ENCODE data around the gene TMEM51. TPM values are rescaled to one million over a fixed set of nuclear protein-coding genes. Genes with fewer than 3 reads are reported as not detected.

Gene TMEM51
- total and polyA plus RNA-seq, 9 donors = 5.0 to 12.1 (median 8.0) TPM

- Histone ChIP-seq H3K36me3 (ENCODE audit: control insufficient read depth, insufficient read depth, low read length) (no peaks in the 10 kb centered on the region), H3K27me3 (ENCODE audit: control insufficient read depth, insufficient read depth, low read length) (peaks cover 7% of the 10 kb centered on the region), H3K4me3 (ENCODE audit: low read length) (no peak overlapping the region), H3K4me1 (ENCODE audit: control insufficient read depth, insufficient read depth, low read length) (peaks cover 19% of the 10 kb centered on the region), H3K9me3 (replicated peaks; ENCODE audit: control insufficient read depth, low read depth, low read length) (no peaks in the 10 kb centered on the region), H3K27ac (ENCODE audit: low read length) (no peak overlapping the region)
- WGBS (ENCODE audit: insufficient coverage) = 68% methylated on average over 3 of the region's 7 CpGs
- no peak for DNase-seq
These were observed 89.2 kb downstream of the TMEM51 start for GRCh38 chr1:15242766-15243165.

- DNase-seq = no peak
- Histone ChIP-seq H3K36me3 (ENCODE audit: control insufficient read depth, insufficient read depth, low read length) (no peaks in the 10 kb centered on the region), H3K4me3 (ENCODE audit: low read length) (no peak overlapping the region), H3K27me3 (ENCODE audit: control insufficient read depth, insufficient read depth, low read length) (peaks cover 10% of the 10 kb centered on the region), H3K27ac (ENCODE audit: low read length) (no peak overlapping the region), H3K4me1 (ENCODE audit: control insufficient read depth, insufficient read depth, low read length) (peaks cover 19% of the 10 kb centered on the region), H3K9me3 (replicated peaks; ENCODE audit: control insufficient read depth, low read depth, low read length) (no peaks in the 10 kb centered on the region)
- 54% methylated on average over 6 of the region's 10 CpGs for WGBS (ENCODE audit: insufficient coverage)
These were observed 89.9 kb downstream of the TMEM51 start for GRCh38 chr1:15243275-15244043.

- Histone ChIP-seq H3K27ac (ENCODE audit: low read length) (no peak overlapping the region), H3K9me3 (replicated peaks; ENCODE audit: control insufficient read depth, low read depth, low read length) (no peaks in the 10 kb centered on the region), H3K4me3 (ENCODE audit: low read length) (no peak overlapping the region), H3K36me3 (ENCODE audit: control insufficient read depth, insufficient read depth, low read length) (no peaks in the 10 kb centered on the region), H3K27me3 (ENCODE audit: control insufficient read depth, insufficient read depth, low read length) (peaks cover 12% of the 10 kb centered on the region), H3K4me1 (ENCODE audit: control insufficient read depth, insufficient read depth, low read length) (peaks cover 19% of the 10 kb centered on the region)
- no peak for DNase-seq
- 100% methylated on average over 1 of the region's 5 CpGs for WGBS (ENCODE audit: insufficient coverage)
These were observed 91.3 kb downstream of the TMEM51 start for GRCh38 chr1:15244813-15245212.

GRCh38 chr1:15245593-15246360 lies 92.2 kb downstream of the TMEM51 start:
- Histone ChIP-seq H3K4me1 (ENCODE audit: control insufficient read depth, insufficient read depth, low read length) (peaks cover 19% of the 10 kb centered on the region), H3K36me3 (ENCODE audit: control insufficient read depth, insufficient read depth, low read length) (no peaks in the 10 kb centered on the region), H3K4me3 (ENCODE audit: low read length) (no peak overlapping the region), H3K27ac (ENCODE audit: low read length) (peak overlapping the region; percentile 16), H3K9me3 (replicated peaks; ENCODE audit: control insufficient read depth, low read depth, low read length) (no peaks in the 10 kb centered on the region), H3K27me3 (ENCODE audit: control insufficient read depth, insufficient read depth, low read length) (peaks cover 12% of the 10 kb centered on the region)
- 26% methylated on average over 2 of the region's 11 CpGs for WGBS (ENCODE audit: insufficient coverage)
- peak; percentile 53 for DNase-seq

- DNase-seq = peak; percentile 44
- no peaks in the 10 kb centered on the region for H3K36me3 ChIP-seq (ENCODE audit: control insufficient read depth, insufficient read depth, low read length)
- no peaks in the 10 kb centered on the region for H3K9me3 ChIP-seq (replicated peaks; ENCODE audit: control insufficient read depth, low read depth, low read length)
- WGBS (ENCODE audit: insufficient coverage) = 3% methylated on average over 47 of the region's 55 CpGs
- peaks cover 19% of the 10 kb centered on the region for H3K4me1 ChIP-seq (ENCODE audit: control insufficient read depth, insufficient read depth, low read length)
- peaks cover 15% of the 10 kb centered on the region for H3K27me3 ChIP-seq (ENCODE audit: control insufficient read depth, insufficient read depth, low read length)
- H3K27ac ChIP-seq (ENCODE audit: low read length) = peak within 1 kb of the TSS; percentile 16
- H3K4me3 ChIP-seq (ENCODE audit: low read length) = peak within 1 kb of the TSS; percentile 18
These were observed 93.5 kb downstream of the TMEM51 start, which contains the start of gene FHAD1 for GRCh38 chr1:15246960-15247614. Gene FHAD1, plus strand, starts transcription at chr1:15247223. Its CDS starts 4,562 bp downstream, at chr1:15251785.

- Histone ChIP-seq H3K4me1 (ENCODE audit: control insufficient read depth, insufficient read depth, low read length) (peaks cover 19% of the 10 kb centered on the region), H3K36me3 (ENCODE audit: control insufficient read depth, insufficient read depth, low read length) (no peaks in the 10 kb centered on the region), H3K4me3 (ENCODE audit: low read length) (no peak overlapping the region), H3K27me3 (ENCODE audit: control insufficient read depth, insufficient read depth, low read length) (peaks cover 16% of the 10 kb centered on the region), H3K9me3 (replicated peaks; ENCODE audit: control insufficient read depth, low read depth, low read length) (no peaks in the 10 kb centered on the region), H3K27ac (ENCODE audit: low read length) (no peak overlapping the region)
- WGBS (ENCODE audit: insufficient coverage) = 90% methylated on average over 3 of the region's 4 CpGs
- no peak for DNase-seq
These were observed 94.7 kb downstream of the TMEM51 start for GRCh38 chr1:15248216-15248615.

GRCh38 chr1:15249081-15249480 lies 95.5 kb downstream of the TMEM51 start:
- Histone ChIP-seq H3K9me3 (replicated peaks; ENCODE audit: control insufficient read depth, low read depth, low read length) (no peaks in the 10 kb centered on the region), H3K4me3 (ENCODE audit: low read length) (no peak overlapping the region), H3K27ac (ENCODE audit: low read length) (no peak overlapping the region), H3K4me1 (ENCODE audit: control insufficient read depth, insufficient read depth, low read length) (peaks cover 19% of the 10 kb centered on the region), H3K36me3 (ENCODE audit: control insufficient read depth, insufficient read depth, low read length) (no peaks in the 10 kb centered on the region), H3K27me3 (ENCODE audit: control insufficient read depth, insufficient read depth, low read length) (peaks cover 16% of the 10 kb centered on the region)
- DNase-seq = no peak
- WGBS (ENCODE audit: insufficient coverage) = 40% methylated on average over 4 of the region's 5 CpGs

- H3K27ac ChIP-seq (ENCODE audit: low read length) = no peak overlapping the region
- H3K36me3 ChIP-seq (ENCODE audit: control insufficient read depth, insufficient read depth, low read length) = no peaks in the 10 kb centered on the region
- 66% methylated on average over 7 of the region's 14 CpGs for WGBS (ENCODE audit: insufficient coverage)
- H3K27me3 ChIP-seq (ENCODE audit: control insufficient read depth, insufficient read depth, low read length) = peaks cover 12% of the 10 kb centered on the region
- no peak for DNase-seq
- H3K9me3 ChIP-seq (replicated peaks; ENCODE audit: control insufficient read depth, low read depth, low read length) = no peaks in the 10 kb centered on the region
- H3K4me1 ChIP-seq (ENCODE audit: control insufficient read depth, insufficient read depth, low read length) = peaks cover 4% of the 10 kb centered on the region
- no peak overlapping the region for H3K4me3 ChIP-seq (ENCODE audit: low read length)
These were observed 98.6 kb downstream of the TMEM51 start for GRCh38 chr1:15251857-15252835.

- Histone ChIP-seq H3K27me3 (ENCODE audit: control insufficient read depth, insufficient read depth, low read length) (peaks cover 4% of the 10 kb centered on the region), H3K9me3 (replicated peaks; ENCODE audit: control insufficient read depth, low read depth, low read length) (no peaks in the 10 kb centered on the region), H3K4me1 (ENCODE audit: control insufficient read depth, insufficient read depth, low read length) (no peaks in the 10 kb centered on the region), H3K4me3 (ENCODE audit: low read length) (no peak overlapping the region), H3K36me3 (ENCODE audit: control insufficient read depth, insufficient read depth, low read length) (no peaks in the 10 kb centered on the region), H3K27ac (ENCODE audit: low read length) (no peak overlapping the region)
- no CpG with 5 or more reads among the region's 2 CpGs for WGBS (ENCODE audit: insufficient coverage)
- peak; percentile 30 for DNase-seq
These were observed 101.0 kb downstream of the TMEM51 start for GRCh38 chr1:15254559-15254958.

Data from muscle of leg (tissue), 11 donors.